ENCODE results near the gene ATF6B.

Gene ATF6B

DNA sequence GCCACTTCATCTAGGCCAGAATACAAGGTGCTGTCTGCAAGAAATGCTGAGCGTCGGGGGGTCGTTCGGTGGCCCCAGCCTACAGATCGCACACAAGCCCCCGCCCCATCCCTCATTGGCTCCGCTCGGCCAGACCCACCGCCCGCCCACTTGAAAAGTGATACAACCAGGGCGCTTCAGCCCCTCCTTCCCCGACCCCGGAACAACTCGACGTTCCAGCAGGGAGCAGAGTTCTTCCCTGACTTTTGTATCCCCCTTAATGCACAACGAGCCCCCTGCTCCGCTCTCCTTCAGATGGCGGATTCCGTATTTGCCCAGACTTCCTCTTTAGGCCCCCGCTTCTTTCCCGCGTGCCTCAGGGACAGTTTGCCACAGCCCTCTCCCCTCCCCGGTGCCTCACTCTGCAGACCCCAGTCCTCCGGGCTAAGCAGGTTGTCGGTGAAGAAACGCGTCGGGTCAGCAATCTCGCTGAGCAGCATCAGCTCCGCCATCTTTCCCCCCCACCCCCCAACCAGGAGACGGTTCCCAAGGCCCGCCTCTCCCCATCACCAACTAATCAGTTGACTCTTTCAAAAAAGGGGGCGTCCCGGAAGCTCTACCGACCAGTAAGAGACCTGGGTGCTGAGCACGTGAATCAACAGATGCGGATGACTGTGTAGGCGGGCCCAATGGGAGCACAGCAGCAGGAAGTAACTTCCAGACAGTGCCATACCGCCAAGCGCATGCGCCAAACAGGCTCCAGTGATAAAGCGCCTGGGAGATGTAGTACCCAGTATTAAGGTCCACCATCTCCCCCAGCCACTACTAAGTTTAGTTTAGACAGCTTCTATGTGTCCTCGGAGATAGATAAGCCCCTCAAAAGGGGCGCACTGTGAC lies at the start of gene ATF6B:
Gene ATF6B, minus strand, starts transcription at position 530 of the 876 bp plus-strand sequence. Its CDS starts 39 bp downstream, at position 491.
- in situ Hi-C loops (cut with HindIII; ENCODE audit: low sequenced_read_pairs): no loop called here

DNA sequence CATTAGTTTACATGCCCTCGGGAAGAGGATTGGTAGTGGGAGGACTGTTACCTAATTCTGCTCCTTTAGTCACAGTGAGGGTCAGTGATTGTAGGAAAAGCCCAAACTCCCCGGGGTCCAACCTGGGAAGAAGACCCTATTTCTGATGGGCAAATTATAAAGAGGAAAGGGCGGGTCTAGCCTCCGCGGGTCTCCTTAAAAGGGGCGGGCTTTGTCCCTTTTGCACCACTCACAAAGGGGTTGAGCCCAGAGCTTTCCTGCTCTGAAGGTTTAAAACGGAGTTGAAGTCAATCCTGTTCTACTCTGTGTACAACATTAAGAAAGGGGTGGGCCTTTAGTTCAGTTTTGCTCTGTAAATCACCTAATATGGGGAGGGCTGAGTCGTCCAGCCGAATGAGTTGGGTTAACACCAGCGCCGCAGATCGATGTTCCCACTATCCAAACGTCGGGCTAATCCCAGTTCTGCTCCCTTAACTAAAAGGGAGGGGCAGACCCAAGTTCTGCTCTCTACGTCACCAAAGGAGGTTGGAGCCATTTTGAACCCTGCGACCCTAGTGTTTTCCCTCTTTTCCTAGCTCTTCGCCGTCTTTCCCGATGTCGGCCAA lies 49.2 kb upstream of the ATF6B start:
- in situ Hi-C loops (cut with HindIII; ENCODE audit: low sequenced_read_pairs): no loop called here

- in situ Hi-C loops (cut with HindIII; ENCODE audit: low sequenced_read_pairs): no loop called here
Measured at GRCh38 chr6:32176476-32177182, 48.6 kb upstream of the ATF6B start.

DNA sequence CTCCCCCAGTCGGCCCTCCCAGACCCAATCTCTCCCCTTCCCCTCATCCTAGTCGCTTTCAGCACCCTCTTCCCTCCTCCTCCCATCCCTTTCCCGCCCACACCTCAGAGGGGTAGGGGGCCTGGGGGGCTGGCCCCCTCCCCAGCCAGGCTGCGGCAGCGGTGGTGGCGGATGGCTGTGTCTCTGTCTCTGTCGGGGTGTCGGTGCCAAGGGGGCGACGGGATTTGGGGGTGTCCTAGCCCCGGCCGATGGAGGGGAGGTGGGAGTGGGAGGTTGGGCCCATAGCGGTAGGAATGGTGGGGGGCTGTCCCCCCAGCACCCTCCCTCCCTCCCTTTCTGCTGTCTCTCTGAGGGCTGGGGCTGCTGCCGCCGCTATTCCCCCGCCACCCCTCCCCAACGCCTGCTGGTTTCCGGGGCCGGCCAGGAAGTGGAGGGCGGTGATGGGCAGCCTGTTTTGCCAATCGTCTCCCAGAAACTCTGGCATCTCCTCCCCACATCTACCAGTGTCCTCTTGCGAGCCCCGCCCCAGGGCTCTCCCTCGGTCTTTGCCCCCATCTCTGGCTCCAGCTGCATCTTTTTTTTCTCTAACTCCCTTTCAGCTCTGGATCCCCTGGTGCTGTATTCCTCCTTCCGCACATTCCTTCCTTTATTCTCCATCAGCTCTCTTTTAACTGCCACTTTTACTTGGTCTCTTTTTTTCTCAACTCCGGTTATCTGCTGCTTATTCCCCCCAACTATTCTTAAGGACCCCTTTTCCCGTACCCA lies 47.8 kb upstream of the ATF6B start, which contains the start of gene AGPAT1:
Gene AGPAT1, minus strand, starts transcription at position 374 of the 765 bp plus-strand sequence. CDS start 4,588 bp downstream, outside the sequence.
- in situ Hi-C loops (cut with HindIII; ENCODE audit: low sequenced_read_pairs): no loop called here

GRCh38 chr6:32175322-32175710 lies 47.3 kb upstream of the ATF6B start:
- in situ Hi-C loops (cut with HindIII; ENCODE audit: low sequenced_read_pairs): no loop called here

DNA sequence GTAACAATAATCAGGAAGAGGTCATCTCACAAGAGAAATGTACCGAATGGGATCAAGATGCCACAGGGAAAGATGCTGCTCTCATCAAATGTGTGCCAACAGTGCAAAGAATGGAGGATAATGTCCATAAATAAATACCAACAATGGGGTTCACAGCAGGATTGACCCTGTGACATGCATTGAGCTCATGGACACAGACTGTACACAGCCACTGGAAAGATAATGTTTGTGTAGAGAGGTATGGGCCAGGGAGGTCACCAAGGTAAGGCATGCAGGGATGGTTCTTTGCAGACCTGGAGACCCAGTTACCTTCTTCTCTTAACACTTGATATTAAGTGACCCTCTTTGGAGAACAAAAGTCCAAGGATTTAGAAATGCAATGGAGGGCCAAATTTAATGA lies 46.4 kb upstream of the ATF6B start:
- in situ Hi-C loops (cut with HindIII; ENCODE audit: low sequenced_read_pairs): no loop called here

DNA sequence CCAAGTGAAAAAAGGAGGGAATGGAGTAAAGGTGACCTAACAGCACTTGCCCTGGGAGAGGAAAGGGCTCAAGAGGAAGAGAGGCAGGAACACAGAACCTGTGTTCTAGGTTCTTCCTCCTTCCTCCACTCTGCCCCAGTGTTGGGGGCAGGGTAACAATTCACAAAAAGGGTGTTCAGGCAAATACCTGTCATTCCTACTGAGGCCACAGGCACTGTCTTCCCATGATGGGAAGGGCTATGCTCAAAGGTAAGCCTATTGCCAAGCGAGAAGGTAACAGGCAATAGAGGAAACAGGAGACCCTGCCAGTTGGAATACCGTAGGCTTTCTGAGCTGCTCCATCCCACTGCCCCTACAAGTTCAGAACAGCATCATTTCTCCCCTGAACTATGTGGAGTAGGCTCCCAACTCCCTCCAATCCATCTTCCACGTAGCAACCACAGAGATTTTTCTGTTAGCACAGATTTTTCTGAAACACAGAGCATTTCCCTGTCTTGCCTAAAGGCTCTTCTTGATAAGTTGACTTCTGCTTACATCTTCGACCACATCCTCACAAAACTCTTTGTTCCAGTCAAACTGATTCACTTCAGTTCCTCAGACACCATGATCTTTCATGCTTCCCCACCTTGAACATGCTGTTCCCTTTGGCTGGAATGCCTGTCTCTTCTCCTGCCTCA lies 45.1 kb upstream of the ATF6B start:
- in situ Hi-C loops (cut with HindIII; ENCODE audit: low sequenced_read_pairs): no loop called here

GRCh38 chr6:32171234-32171633 lies 43.2 kb upstream of the ATF6B start:
- in situ Hi-C loops (cut with HindIII; ENCODE audit: low sequenced_read_pairs): no loop called here

DNA sequence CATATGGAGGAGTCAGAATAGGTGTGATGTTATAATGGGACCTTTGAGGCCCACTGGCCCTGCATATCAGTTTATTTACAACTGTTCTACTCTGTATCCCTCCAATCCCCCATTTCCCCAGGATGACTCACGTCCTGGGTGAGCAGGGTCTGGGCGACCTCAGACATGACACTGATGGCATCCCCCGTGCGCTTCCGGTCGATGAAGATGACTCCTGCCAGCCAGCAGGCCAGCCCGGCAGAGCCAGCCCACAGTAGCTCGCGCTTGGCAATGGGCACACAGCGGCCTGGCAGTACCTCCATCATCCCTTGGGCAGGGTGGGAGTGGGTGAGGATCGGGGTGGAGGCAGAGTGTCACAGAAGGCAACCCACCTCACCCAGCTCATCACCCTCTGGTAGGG lies 42.2 kb upstream of the ATF6B start:
- in situ Hi-C loops (cut with HindIII; ENCODE audit: low sequenced_read_pairs): no loop called here

DNA sequence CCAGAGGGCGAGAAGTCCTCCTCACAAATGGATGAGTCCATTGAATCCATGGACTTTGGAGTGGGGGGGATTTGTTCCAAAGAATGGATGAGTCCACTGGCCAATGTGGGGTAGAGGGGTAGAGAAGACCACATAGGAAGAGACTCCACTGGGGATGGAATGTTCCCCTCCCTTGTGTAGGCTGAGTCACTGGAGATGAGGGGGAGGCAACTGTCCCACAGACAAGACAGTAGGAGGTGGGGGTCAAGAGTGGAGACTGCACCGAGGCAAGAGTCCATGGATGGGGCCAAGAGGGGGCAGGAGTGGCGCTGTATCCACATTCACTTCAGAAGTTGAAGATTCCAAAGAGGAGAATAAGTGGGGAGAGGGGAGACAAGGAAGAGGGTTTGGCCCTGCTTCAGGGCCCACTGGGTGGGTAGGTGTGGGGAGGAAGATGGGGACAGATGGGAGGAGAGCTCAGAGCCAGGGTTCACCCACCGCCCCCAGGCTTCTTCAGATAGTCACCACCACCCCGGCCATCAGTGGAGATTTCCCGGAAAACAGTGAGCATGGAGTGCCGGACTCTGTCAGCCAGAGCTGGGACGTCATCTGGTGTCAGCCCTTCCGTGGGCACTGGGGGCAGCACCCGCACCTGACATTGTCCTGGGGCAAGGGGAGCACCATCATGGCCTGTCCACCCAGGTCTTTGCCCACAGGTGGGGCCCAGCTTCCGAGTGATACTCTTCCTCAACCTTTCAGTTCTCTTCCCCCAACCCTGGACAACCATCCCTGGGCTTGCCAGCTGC lies 41.0 kb upstream of the ATF6B start:
- in situ Hi-C loops (cut with HindIII; ENCODE audit: low sequenced_read_pairs): no loop called here

DNA sequence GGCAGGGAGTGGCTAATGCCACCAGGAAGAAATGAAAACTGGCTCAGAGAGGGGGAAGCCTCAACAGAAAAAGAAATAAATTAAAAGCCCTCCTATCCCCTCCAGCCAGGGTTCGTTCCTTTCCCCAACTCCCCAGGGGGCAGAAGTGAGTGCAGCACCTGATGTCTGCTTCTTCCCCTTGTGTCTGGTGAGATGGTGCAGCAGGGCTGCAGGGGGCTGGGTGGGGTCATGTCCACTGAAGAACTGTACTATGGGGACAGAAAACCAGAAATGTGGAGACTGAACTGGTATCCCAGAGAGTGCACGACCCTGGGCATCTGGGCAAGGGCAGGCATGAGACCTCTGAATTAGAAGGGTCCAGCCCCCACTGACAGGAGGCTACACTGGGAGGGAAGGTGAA lies 40.3 kb upstream of the ATF6B start:
- in situ Hi-C loops (cut with HindIII; ENCODE audit: low sequenced_read_pairs): no loop called here

DNA sequence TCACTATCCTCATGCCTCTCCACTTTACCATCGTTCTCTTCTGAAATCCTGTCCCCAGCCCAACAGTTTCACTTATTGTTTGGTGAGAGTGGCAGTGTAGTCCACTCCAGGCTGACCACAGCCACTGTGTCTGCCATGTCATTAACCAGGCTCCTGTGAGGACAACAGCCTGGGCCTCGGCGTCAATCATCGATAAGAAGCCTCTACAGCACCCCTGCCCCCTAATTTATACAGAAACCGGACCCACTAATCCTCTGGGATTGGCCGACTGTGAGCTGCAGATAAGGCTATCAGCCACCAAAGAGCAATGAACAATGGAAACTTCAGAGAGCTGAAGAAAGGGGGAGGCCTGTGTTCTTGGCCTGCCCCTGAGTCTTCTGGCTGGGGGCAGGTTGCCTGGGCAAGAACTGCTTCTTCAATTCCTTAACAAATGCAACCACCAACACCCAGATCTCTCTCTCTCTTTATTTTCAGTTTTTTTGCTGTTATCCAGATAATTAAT lies 39.8 kb upstream of the ATF6B start:
- in situ Hi-C loops (cut with HindIII; ENCODE audit: low sequenced_read_pairs): no loop called here

- in situ Hi-C loops (cut with HindIII; ENCODE audit: low sequenced_read_pairs): no loop called here
Measured at GRCh38 chr6:32167154-32167760, 39.2 kb upstream of the ATF6B start.

- in situ Hi-C loops (cut with HindIII; ENCODE audit: low sequenced_read_pairs): no loop called here
Measured at GRCh38 chr6:32166411-32167061, 38.5 kb upstream of the ATF6B start.

DNA sequence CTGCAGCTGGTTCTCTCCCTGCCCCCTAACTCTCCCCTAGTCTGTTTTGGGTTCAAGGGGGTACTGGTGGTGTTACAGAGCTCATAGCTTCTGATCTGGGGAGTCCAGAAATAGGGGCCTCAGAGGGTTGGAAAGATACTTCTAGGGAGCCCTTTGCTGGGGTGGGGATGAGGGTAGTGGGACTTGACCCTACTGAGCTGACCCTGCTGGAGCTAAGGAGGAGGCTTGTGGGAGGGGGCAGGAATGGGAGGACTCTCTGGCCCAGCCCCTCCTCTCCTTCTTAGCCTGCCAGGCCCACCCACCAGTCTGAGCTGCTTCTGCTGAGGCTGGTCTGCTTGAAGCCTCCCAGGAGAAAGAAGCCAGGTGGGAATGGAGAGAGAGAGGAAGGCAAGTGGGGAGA lies 36.2 kb upstream of the ATF6B start, which contains the start of gene EGFL8:
Gene EGFL8, plus strand, starts transcription at position 301 of the 400 bp plus-strand sequence. CDS start 1,571 bp downstream, outside the sequence.
- in situ Hi-C loops (cut with HindIII; ENCODE audit: low sequenced_read_pairs): no loop called here

DNA sequence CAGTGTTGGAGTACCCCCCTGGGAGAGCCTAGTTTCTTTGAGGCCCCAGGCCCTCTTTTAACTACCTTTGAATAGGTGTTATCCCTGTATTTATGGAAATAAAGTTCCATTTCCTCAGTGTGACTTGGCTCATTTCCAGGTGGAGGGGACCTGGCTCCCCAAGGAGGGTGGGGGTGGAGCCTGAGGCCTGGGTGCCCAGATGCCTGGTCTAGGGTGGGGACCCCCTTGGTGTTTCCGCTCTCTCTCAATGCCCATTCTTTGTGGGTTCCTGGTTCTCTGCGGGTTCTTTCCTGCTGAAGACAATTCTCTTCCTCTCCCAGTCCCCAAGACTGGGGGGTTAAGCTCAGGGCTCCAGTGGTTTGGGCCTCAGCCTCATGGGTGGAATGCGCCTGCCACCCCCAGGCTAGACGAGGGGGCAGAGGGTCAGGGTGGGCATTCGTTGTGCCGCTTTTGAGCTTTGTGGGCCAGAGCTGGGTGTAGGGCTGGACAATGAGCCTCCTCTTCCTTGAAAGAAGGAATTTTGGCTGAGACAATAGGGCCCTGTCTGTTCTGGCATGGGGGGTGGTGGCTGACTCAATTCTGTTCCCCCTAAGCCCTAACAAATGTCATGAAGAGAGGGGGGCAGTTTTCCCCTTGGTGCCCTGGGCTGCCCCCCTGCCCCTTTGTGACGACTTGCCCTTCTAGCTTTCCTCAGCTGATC lies 35.7 kb upstream of the ATF6B start:
- in situ Hi-C loops (cut with HindIII; ENCODE audit: low sequenced_read_pairs): no loop called here

DNA sequence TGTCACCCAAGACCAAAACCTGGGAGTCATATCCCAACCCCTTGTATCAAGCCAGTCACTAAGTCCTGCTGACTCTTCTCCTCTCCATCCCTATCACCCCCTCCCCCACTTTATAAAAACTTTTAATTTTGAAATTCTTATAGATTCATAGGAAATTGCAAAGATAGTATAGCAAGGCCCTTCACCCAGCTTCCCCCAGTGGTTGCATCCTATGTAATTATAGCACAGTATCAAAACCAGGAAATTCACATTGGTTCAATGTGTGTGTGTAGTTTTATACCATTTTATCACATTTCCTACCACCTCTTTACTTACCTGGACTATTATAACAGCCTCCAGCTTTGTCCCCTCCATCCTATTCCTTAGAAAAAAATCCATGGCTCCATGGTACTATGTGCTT lies 30.0 kb upstream of the ATF6B start:
- in situ Hi-C loops (cut with HindIII; ENCODE audit: low sequenced_read_pairs): no loop called here

DNA sequence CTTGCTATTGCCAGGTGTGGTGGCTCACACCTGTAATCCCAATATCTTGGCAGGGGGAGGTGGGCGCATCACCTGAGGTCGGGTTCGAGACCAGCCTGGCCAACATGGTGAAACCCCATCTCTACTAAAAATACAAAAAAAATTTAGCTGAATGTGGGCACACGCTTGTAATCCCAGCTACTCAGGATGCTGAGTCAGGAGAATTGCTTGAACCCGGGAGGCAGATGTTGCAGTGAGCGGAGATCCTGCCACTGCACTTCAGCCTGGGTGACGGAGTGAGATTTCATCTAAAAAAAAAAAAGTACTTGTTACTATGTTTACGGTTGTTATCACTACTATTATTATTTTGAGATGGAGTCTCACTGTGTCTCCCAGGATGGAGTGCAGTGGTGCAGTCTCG lies 28.8 kb upstream of the ATF6B start:
- in situ Hi-C loops (cut with HindIII; ENCODE audit: low sequenced_read_pairs): no loop called here
